HepG2 (cell line): ENCODE measurements around the gene NDUFS2. TPM values are rescaled to one million over a fixed set of nuclear protein-coding genes. Genes with fewer than 3 reads are reported as not detected.

Source experiments
- BCLAF1 ChIP-seq: fragments of 450-650 bp; IDR thresholded peaks from 2 replicates; pipeline ENCODE4 v1.6.1; 2017; ENCODE audit warnings: mild to moderate bottlenecking
- ELF4 ChIP-seq: sonication (generic); formaldehyde crosslinking; IDR thresholded peaks from 2 replicates; pipeline ENCODE4 v1.5.0; 2020; ENCODE audit warnings: missing genetic modification reagents, mild to moderate bottlenecking, moderate library complexity, borderline replicate concordance
- MBNL3 ChIP-seq: fragments of 250-450 bp; sonication (Bioruptor Pico); conservative IDR thresholded peaks from 2 replicates; pipeline ENCODE4 v1.8.0; 2022; ENCODE audit warnings: mild to moderate bottlenecking, inconsistent platforms
- NR2F6 ChIP-seq, 2 experiments: IDR thresholded peaks; 2 replicates each; pipeline ENCODE4 v1.6.1; 2016; ENCODE audit warnings: antibody characterized with exemption in 1 of 2, mild to moderate bottlenecking in 1 of 2
- STAT6 ChIP-seq: sonication (generic); formaldehyde crosslinking; IDR thresholded peaks from 2 replicates; pipeline ENCODE4 v1.4.0; 2020; ENCODE audit warnings: missing genetic modification reagents, mild to moderate bottlenecking, borderline replicate concordance
- ZBTB39 ChIP-seq: sonication (generic); formaldehyde crosslinking; IDR thresholded peaks from 2 replicates; pipeline ENCODE4 v1.5.0; 2020; ENCODE audit warnings: missing genetic modification reagents
- ZNF431 ChIP-seq: sonication (generic); formaldehyde crosslinking; IDR thresholded peaks from 2 replicates; pipeline ENCODE4 v1.9.0; 2022; ENCODE audit warnings: missing genetic modification reagents, low read depth, mild to moderate bottlenecking, borderline replicate concordance
- ZNF747 ChIP-seq: sonication (generic); formaldehyde crosslinking; IDR thresholded peaks from 2 replicates; pipeline ENCODE4 v1.8.1; 2023; ENCODE audit warnings: missing genetic modification reagents, mild to moderate bottlenecking, borderline replicate concordance
- ZSCAN22 ChIP-seq: sonication (generic); formaldehyde crosslinking; IDR thresholded peaks from 2 replicates; pipeline ENCODE4 v1.4.0; 2020; ENCODE audit warnings: mild to moderate bottlenecking, missing genetic modification reagents
- polyA plus RNA-seq, 8 experiments: library from polyadenylated mRNA; depleted of rRNA in 3 of 8; stranded (reverse) in 7 of 8; unstranded in 1 of 8; fragments of >200 nt; fragmentation: Illumina TruSeq in 4 of 8; extraction: Trizol in 4 of 8; gene quantifications; 2 replicates each; pipeline versions ENCODE4 v1.2.1 to v1.2.3, GENCODE V29; 2011 to 2016; ENCODE audit warnings: low read depth in 4 of 8, missing spikeins in 1 of 8, mixed read lengths in 1 of 8; ENCODE audit not compliant: insufficient read depth in 1 of 8
- total RNA-seq, 5 experiments: library from RNA; depleted of rRNA; stranded (reverse); fragments of >200 nt; fragmentation: Illumina TruSeq; extraction: Trizol; gene quantifications; 2 replicates each; pipeline ENCODE4 v1.2.3, GENCODE V29; 2016; ENCODE audit warnings: low read depth in 1 of 5
- TF ChIP-seq, protein P1 (sequence below): sonication (generic); formaldehyde crosslinking; IDR thresholded peaks from 2 replicates; pipeline ENCODE4 v1.5.1; 2020; ENCODE audit warnings: missing genetic modification reagents, mild to moderate bottlenecking, borderline replicate concordance
- TF ChIP-seq, protein P2 (sequence below), 2 experiments: IDR thresholded peaks; 2 replicates each; pipeline ENCODE4 v1.6.1; 2011 to 2012; ENCODE audit warnings: low read length in 2 of 2, borderline replicate concordance in 1 of 2, low read depth in 1 of 2, mild to moderate bottlenecking in 1 of 2, moderate library complexity in 1 of 2

NDUFS2 gene
- total and polyA plus RNA-seq, 2 of the 13 experiments (the other 11 are each of a cell fraction or from before 2014, with no cell fraction given), result 89.9 to 118 TPM

- TF ChIP-seq, protein P1, sequence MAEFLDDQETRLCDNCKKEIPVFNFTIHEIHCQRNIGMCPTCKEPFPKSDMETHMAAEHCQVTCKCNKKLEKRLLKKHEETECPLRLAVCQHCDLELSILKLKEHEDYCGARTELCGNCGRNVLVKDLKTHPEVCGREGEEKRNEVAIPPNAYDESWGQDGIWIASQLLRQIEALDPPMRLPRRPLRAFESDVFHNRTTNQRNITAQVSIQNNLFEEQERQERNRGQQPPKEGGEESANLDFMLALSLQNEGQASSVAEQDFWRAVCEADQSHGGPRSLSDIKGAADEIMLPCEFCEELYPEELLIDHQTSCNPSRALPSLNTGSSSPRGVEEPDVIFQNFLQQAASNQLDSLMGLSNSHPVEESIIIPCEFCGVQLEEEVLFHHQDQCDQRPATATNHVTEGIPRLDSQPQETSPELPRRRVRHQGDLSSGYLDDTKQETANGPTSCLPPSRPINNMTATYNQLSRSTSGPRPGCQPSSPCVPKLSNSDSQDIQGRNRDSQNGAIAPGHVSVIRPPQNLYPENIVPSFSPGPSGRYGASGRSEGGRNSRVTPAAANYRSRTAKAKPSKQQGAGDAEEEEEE (CRISPR knock-in tag), result no peak
- TF ChIP-seq NR2F6 (IDR thresholded peaks at IDR 0.05) (no peak), NR2F6 (CRISPR knock-in tag; IDR thresholded peaks at IDR 0.05) (no peak; the same call in 1 of the 2 replicates), ELF4 (CRISPR knock-in tag) (peak; percentile 90), ZBTB39 (CRISPR knock-in tag) (no peak; the same call in 1 of the 2 replicates), BCLAF1 (no peak), ZNF431 (CRISPR knock-in tag) (no peak), STAT6 (no peak), ZNF747 (no peak; the same call in 1 of the 2 replicates), ZSCAN22 (CRISPR knock-in tag) (0 out of 2 replicates have a peak, but pooled peaks have one; percentile 30), MBNL3 (CRISPR knock-in tag) (no peak)
- TF ChIP-seq, protein P2, sequence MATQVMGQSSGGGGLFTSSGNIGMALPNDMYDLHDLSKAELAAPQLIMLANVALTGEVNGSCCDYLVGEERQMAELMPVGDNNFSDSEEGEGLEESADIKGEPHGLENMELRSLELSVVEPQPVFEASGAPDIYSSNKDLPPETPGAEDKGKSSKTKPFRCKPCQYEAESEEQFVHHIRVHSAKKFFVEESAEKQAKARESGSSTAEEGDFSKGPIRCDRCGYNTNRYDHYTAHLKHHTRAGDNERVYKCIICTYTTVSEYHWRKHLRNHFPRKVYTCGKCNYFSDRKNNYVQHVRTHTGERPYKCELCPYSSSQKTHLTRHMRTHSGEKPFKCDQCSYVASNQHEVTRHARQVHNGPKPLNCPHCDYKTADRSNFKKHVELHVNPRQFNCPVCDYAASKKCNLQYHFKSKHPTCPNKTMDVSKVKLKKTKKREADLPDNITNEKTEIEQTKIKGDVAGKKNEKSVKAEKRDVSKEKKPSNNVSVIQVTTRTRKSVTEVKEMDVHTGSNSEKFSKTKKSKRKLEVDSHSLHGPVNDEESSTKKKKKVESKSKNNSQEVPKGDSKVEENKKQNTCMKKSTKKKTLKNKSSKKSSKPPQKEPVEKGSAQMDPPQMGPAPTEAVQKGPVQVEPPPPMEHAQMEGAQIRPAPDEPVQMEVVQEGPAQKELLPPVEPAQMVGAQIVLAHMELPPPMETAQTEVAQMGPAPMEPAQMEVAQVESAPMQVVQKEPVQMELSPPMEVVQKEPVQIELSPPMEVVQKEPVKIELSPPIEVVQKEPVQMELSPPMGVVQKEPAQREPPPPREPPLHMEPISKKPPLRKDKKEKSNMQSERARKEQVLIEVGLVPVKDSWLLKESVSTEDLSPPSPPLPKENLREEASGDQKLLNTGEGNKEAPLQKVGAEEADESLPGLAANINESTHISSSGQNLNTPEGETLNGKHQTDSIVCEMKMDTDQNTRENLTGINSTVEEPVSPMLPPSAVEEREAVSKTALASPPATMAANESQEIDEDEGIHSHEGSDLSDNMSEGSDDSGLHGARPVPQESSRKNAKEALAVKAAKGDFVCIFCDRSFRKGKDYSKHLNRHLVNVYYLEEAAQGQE (IDR thresholded peaks at IDR 0.05; ENCODE audit: borderline replicate concordance in 1 of 2, low read depth in 1 of 2, low read length in 2 of 2), result peak in 1 of 2 experiments; percentile 72; a peak in 1 of 4 replicates
Measured at GRCh38 chr1:161201836-161202712, at the start of gene NDUFS2 (continued).
